GM12891 (cell line): ENCODE results near the gene AK8.
"Not testable (repeated sequence)": the region's sequence is repeated elsewhere in the genome, so short reads cannot be mapped to it uniquely, and the experiment has no call there.

ENCODE experiments used
- DNase-seq: peaks from one replicate; pipeline ENCODE4 v3.0.0; 2011; ENCODE audit warnings: low spot score; ENCODE audit not compliant: insufficient read length
- FAIRE-seq: peaks from 2 replicates; lab custom pipeline; 2011; peaks lifted over from hg19 to GRCh38; lab: Jason Lieb, UNC
- PAX5 ChIP-seq: IDR thresholded peaks from 2 replicates; pipeline ENCODE4 v1.6.1; 2011; ENCODE audit warnings: low read length, moderate library complexity, mild to moderate bottlenecking; ENCODE audit not compliant: insufficient read depth, severe bottlenecking
- POLR2A ChIP-seq: IDR thresholded peaks from 2 replicates; pipeline ENCODE4 v1.6.1; 2011; ENCODE audit warnings: low read depth, low read length, control low read depth
- POLR2AphosphoS5 ChIP-seq: IDR thresholded peaks from 2 replicates; pipeline ENCODE4 v1.6.1; 2011; ENCODE audit warnings: low read depth, low read length, control low read depth
- POU2F2 ChIP-seq: IDR thresholded peaks from 2 replicates; pipeline ENCODE4 v1.6.1; 2011; ENCODE audit warnings: low read depth, mild to moderate bottlenecking, control low read depth, low read length, moderate library complexity
- SPI1 ChIP-seq: IDR thresholded peaks from 2 replicates; pipeline ENCODE4 v1.6.1; 2011; ENCODE audit warnings: low read depth, low read length, control low read depth
- TAF1 ChIP-seq: IDR thresholded peaks from 2 replicates; pipeline ENCODE4 v1.6.1; 2011; ENCODE audit warnings: low read depth, low read length, control low read depth

AK8 gene

GRCh38 chr9:132729235-132729890, 148.7 kb downstream of the AK8 start:
- TF ChIP-seq PAX5 (no peak), POLR2A (no peak), POLR2AphosphoS5 (no peak), SPI1 (no peak), POU2F2 (no peak), TAF1 (no peak)
- no peak for FAIRE-seq
- no peak for DNase-seq

DNA sequence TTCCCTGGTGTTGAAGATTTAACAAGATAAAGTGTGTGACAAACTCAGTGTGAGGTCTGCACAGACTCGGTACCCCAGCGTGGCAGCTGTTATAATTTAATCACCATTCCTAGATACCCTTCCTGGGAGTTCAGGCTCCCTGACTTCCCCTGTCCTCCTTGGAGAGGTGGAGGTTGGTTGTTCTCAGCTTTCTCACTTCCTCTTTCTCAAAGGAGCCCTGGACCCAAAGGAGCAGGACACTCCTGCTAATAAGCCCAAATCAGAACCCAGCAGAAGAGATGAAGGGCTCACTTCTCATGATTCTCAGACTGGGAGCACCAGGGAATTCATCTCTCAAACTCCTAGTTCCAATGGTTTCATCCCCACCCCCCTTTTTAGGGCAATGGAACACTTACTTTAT, 149.6 kb downstream of the AK8 start:
- TF ChIP-seq POLR2A (no peak), SPI1 (peak; percentile 83)

GRCh38 chr9:132728071-132728470, 150.0 kb downstream of the AK8 start:
- no peak for DNase-seq
- TF ChIP-seq POU2F2 = no peak
- TF ChIP-seq TAF1 = no peak
- TF ChIP-seq SPI1 = no peak
- no peak for TF ChIP-seq PAX5
- no peak for FAIRE-seq

More for the DNA sequence above, 149.6 kb downstream of the AK8 start:
- FAIRE-seq (no peak), DNase-seq (no peak)

DNA sequence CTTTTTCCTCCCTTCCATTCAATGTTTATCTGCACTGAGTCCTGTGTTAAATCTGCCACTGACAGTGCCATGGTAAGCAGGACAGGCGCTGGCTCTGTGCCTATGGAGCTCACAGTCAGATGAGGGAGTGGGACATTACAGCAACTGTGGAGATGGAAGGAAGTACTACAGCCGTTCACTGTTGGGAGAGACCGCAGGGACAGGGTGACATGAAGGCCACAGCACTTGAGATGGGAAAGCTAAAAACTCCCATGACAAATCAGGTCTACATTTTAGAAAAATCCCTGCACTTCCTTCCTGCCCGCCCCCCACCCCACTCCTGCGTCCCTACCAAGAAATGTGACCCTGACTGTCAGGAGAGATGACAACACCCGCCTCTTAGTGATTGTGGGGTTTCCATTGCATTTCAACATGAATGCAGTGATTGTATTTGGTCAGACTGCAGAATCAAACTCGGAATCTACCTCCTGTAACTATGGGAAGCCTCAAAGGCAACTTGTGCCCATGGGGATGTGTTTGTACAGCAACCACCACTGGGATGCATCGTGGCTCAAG, 151.4 kb downstream of the AK8 start:
- FAIRE-seq = no peak
- no peak for DNase-seq
- no peak for TF ChIP-seq TAF1
- no peak for TF ChIP-seq POU2F2
- no peak for TF ChIP-seq POLR2AphosphoS5
- TF ChIP-seq POLR2A = no peak
- no peak for TF ChIP-seq SPI1
- no peak for TF ChIP-seq PAX5

DNA sequence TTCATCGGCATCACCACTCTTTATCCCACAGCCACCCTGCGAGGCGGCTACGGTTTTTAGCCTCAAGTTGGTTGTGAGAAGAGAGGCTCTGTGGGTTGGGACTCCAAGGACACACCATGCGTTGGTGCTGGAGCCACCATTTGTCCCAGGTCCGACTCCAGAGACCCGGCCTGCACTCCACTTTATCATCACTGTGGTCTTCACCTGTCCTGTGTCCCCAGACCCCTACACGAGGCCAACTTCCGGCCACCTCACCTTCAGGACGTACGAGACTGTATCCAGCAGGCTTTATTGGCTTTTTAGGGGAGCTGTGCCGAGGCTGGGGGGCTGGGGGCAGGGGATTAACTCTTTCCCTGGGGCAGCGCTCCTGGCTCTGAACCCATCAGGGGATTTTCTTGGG, 152.8 kb downstream of the AK8 start:
- no peak for DNase-seq
- FAIRE-seq = no peak

GRCh38 chr9:132723809-132724208, 154.3 kb downstream of the AK8 start:
- TF ChIP-seq POLR2A (no peak), TAF1 (no peak), POLR2AphosphoS5 (no peak), SPI1 (no peak), POU2F2 (no peak), PAX5 (no peak)
- DNase-seq = no peak
- no peak for FAIRE-seq

More for the DNA sequence above, 152.8 kb downstream of the AK8 start:
- TF ChIP-seq POLR2AphosphoS5 (no peak), POLR2A (no peak), PAX5 (no peak), SPI1 (no peak), TAF1 (no peak), POU2F2 (no peak)

- FAIRE-seq (no peak), DNase-seq (no peak)
- TF ChIP-seq POU2F2 (no peak), SPI1 (no peak), PAX5 (no peak), POLR2AphosphoS5 (no peak), POLR2A (no peak), TAF1 (no peak)
These were observed 155.5 kb downstream of the AK8 start for GRCh38 chr9:132722564-132723065.

DNA sequence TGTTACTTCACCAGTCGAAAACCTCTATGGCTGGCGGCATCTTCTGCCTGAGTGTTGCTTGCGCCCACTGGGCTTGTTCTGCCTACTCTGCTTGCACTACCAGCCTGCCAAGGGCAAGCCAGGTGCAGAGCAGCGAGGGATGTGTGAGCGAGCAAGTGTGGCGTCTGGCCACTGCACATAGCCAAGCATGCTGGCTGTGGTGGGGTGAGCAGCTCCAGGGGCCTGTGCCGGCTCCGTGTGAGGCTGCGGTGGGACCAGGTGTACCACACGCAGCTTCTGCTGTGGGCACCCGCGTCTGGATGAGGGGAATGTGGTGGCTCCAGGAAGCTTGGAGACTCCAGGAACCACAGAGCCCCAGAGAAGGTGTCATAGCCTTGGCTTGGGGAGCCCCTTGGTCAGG, 156.4 kb downstream of the AK8 start:
- DNase-seq (no peak), FAIRE-seq (no peak)
- TF ChIP-seq TAF1 = no peak
- TF ChIP-seq PAX5 = no peak
- TF ChIP-seq POLR2A = no peak
- no peak for TF ChIP-seq SPI1
- TF ChIP-seq POLR2AphosphoS5 = no peak
- no peak for TF ChIP-seq POU2F2

- DNase-seq, FAIRE-seq: not testable (repeated sequence)
These were observed 159.6 kb downstream of the AK8 start for GRCh38 chr9:132718381-132718928.

GRCh38 chr9:132717326-132717945, 160.6 kb downstream of the AK8 start:
- FAIRE-seq = no peak
- no peak for DNase-seq

More at GRCh38 chr9:132717326-132717945, 160.6 kb downstream of the AK8 start:
- TF ChIP-seq TAF1 = no peak
- no peak for TF ChIP-seq PAX5
- TF ChIP-seq POLR2A = no peak
- no peak for TF ChIP-seq POU2F2
- TF ChIP-seq SPI1 = no peak
- TF ChIP-seq POLR2AphosphoS5 = no peak
